Keratinocyte (primary cell): ENCODE data around the gene BRD7.

ENCODE experiments used
- EZH2 ChIP-seq: IDR thresholded peaks from one replicate; pipeline ENCODE4 v1.6.1; 2012; ENCODE audit warnings: inconsistent platforms, mild to moderate bottlenecking, low read length, moderate library complexity
- TF ChIP-seq, protein P1 (sequence below), 3 experiments: IDR thresholded peaks in 1 of 3; conservative IDR thresholded peaks in 1 of 3; optimal IDR thresholded peaks in 1 of 3; 2 replicates in 2 of 3; 3 replicates in 1 of 3; pipeline versions ENCODE3 to v1.5.1; 2011; ENCODE audit warnings: low read length in 3 of 3, mild to moderate bottlenecking in 3 of 3, moderate library complexity in 2 of 3, control low read depth in 1 of 3, inconsistent platforms in 1 of 3; ENCODE audit not compliant: insufficient read depth in 2 of 3; ENCODE audit errors: extremely low read depth in 1 of 3

- no peak for TF ChIP-seq EZH2
- TF ChIP-seq, protein P1, sequence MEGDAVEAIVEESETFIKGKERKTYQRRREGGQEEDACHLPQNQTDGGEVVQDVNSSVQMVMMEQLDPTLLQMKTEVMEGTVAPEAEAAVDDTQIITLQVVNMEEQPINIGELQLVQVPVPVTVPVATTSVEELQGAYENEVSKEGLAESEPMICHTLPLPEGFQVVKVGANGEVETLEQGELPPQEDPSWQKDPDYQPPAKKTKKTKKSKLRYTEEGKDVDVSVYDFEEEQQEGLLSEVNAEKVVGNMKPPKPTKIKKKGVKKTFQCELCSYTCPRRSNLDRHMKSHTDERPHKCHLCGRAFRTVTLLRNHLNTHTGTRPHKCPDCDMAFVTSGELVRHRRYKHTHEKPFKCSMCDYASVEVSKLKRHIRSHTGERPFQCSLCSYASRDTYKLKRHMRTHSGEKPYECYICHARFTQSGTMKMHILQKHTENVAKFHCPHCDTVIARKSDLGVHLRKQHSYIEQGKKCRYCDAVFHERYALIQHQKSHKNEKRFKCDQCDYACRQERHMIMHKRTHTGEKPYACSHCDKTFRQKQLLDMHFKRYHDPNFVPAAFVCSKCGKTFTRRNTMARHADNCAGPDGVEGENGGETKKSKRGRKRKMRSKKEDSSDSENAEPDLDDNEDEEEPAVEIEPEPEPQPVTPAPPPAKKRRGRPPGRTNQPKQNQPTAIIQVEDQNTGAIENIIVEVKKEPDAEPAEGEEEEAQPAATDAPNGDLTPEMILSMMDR (optimal IDR thresholded peaks at IDR 0.05 in 1 of 3, IDR thresholded peaks at IDR 0.05 in 1 of 3, conservative IDR thresholded peaks at IDR 0.05 in 1 of 3; ENCODE audit: extremely low read depth in 1 of 3, insufficient read depth in 2 of 3, low read length in 3 of 3) = no peak
Measured at GRCh38 chr16:50298075-50298460, 70.7 kb downstream of the BRD7 start.
